K562 (cell line): ENCODE results near the gene ZNF821. TPM values are rescaled to one million over a fixed set of nuclear protein-coding genes. Genes with fewer than 3 reads are reported as not detected.
"Not testable (repeated sequence)": the region's sequence is repeated elsewhere in the genome, so short reads cannot be mapped to it uniquely, and the experiment has no call there.

ENCODE experiments used
- ATAC-seq: fragments of 200-7000 bp; cut with Tn5 transposase; 3 replicates; pipeline ENCODE4 v1.9.1; 2020; ENCODE audit warnings: moderate library complexity
- BruUV-seq: library from RNA; stranded (reverse); fragments of 400-500 nt; replicated peaks from 2 replicates; lab custom pipeline; 2021; lab: Mats Ljungman, UMichigan
- CTCF ChIA-PET: fragments of 300-600 bp; formaldehyde crosslinking; extraction: SDS; loops from one replicate; lab custom pipeline; 2021; ENCODE audit warnings: low intra/inter-chr PET ratio; lab: Yijun Ruan, JAX
- POLR2A ChIA-PET: fragments of 300-600, 350-650 bp; sonication (Branson Sonifier 250); formaldehyde crosslinking; extraction: SDS; loops from one replicate; lab custom pipeline; 2021; ENCODE audit warnings: antibody characterized with exemption, inconsistent platforms; lab: Yijun Ruan, JAX
- DNase-seq, 4 experiments: peaks; one replicate each; pipeline versions ENCODE4 v3.0.0 to v3.0.0-alpha.2; 2011 to 2018; ENCODE audit warnings: low spot score in 3 of 4, mixed read lengths in 3 of 4; ENCODE audit errors: extremely low read depth in 1 of 4
- FAIRE-seq: peaks from 2 replicates; lab custom pipeline; 2011; peaks lifted over from hg19 to GRCh38; lab: Jason Lieb, UNC
- H2AFZ ChIP-seq: 2 replicates; pipeline ENCODE4 v1.6.0; 2011; ENCODE audit warnings: low read depth, low read length, control low read depth, inconsistent platforms
- H3K27ac ChIP-seq: fragments of 200-600 bp; 3 replicates; pipeline ENCODE4 v1.8.0; 2011; ENCODE audit warnings: low read depth, mild to moderate bottlenecking, control low read depth, inconsistent platforms, low read length, moderate library complexity, mixed read lengths; ENCODE audit errors: extremely low read depth
- H3K27me3 ChIP-seq, 2 experiments: fragments of 300-600 bp in 1 of 2; 2 replicates in 1 of 2; 3 replicates in 1 of 2; pipeline versions ENCODE4 v1.6.0 to v1.8.0; 2011; ENCODE audit warnings: inconsistent platforms in 2 of 2, low read length in 2 of 2, mild to moderate bottlenecking in 1 of 2, mixed read lengths in 1 of 2, moderate library complexity in 1 of 2; ENCODE audit not compliant: control insufficient read depth in 2 of 2, insufficient read depth in 2 of 2
- H3K36me3 ChIP-seq: fragments of 300-600 bp; 3 replicates; pipeline ENCODE4 v1.8.0; 2011; ENCODE audit warnings: mild to moderate bottlenecking, low read length, inconsistent platforms; ENCODE audit not compliant: control insufficient read depth, insufficient read depth
- H3K4me1 ChIP-seq, 2 experiments: fragments of 200-600 bp in 1 of 2; replicated peaks in 1 of 2; 2 replicates in 1 of 2; 3 replicates in 1 of 2; pipeline versions ENCODE4 v1.5.1 to v1.8.0; 2011; ENCODE audit warnings: inconsistent platforms in 2 of 2, low read length in 2 of 2, mild to moderate bottlenecking in 1 of 2, mixed read lengths in 1 of 2, moderate library complexity in 1 of 2; ENCODE audit not compliant: control insufficient read depth in 2 of 2, insufficient read depth in 2 of 2
- H3K4me2 ChIP-seq: 2 replicates; pipeline ENCODE4 v1.6.1; 2011; ENCODE audit warnings: low read length, control low read depth, inconsistent platforms, mixed read lengths; ENCODE audit not compliant: insufficient read depth
- H3K4me3 ChIP-seq: fragments of 200-600 bp; sonication (generic), shearing (Covaris generic); 2 replicates; pipeline ENCODE4 v1.5.1; 2016; ENCODE audit warnings: control low read depth, inconsistent platforms
- H3K79me2 ChIP-seq: fragments of 200-600 bp; 3 replicates; pipeline ENCODE4 v1.8.0; 2011; ENCODE audit warnings: low read length, inconsistent platforms; ENCODE audit not compliant: control insufficient read depth, insufficient read depth
- H3K9ac ChIP-seq, 2 experiments: 2 replicates each; pipeline versions ENCODE4 v1.6.0 to v1.6.1; 2011; ENCODE audit warnings: low read depth in 2 of 2, low read length in 2 of 2, control low read depth in 1 of 2, inconsistent platforms in 1 of 2, mild to moderate bottlenecking in 1 of 2, mixed read lengths in 1 of 2; ENCODE audit not compliant: insufficient read depth in 1 of 2
- H3K9me1 ChIP-seq: one replicate; pipeline ENCODE4 v1.6.0; 2011; ENCODE audit warnings: inconsistent platforms, mild to moderate bottlenecking, low read length, moderate library complexity; ENCODE audit not compliant: control insufficient read depth, insufficient read depth
- H3K9me3 ChIP-seq: replicated peaks from 2 replicates; pipeline ENCODE4 v1.5.1; 2011; ENCODE audit warnings: low read depth, low read length, inconsistent platforms; ENCODE audit not compliant: control insufficient read depth, insufficient read depth
- H4K20me1 ChIP-seq: replicated peaks from 2 replicates; pipeline ENCODE4 v1.6.1; 2011; ENCODE audit warnings: low read length, inconsistent platforms, mixed read lengths; ENCODE audit not compliant: control insufficient read depth, insufficient read depth
- ADNP ChIP-seq: fragments of 200-800 bp; sonication (Bioruptor generic); IDR thresholded peaks from 2 replicates; pipeline ENCODE4 v1.6.1; 2016; ENCODE audit warnings: missing genetic modification characterization, missing compliant biosample characterization
- C11orf30 ChIP-seq: fragments of 450-650 bp; IDR thresholded peaks from 2 replicates; pipeline ENCODE4 v1.6.1; 2016; ENCODE audit warnings: low read depth, mild to moderate bottlenecking
- CEBPB ChIP-seq: fragments of 450-650 bp; IDR thresholded peaks from 2 replicates; pipeline ENCODE4 v1.6.1; 2016; ENCODE audit warnings: missing genetic modification characterization, missing compliant biosample characterization
- EGR1 ChIP-seq: fragments of 450-650 bp; conservative IDR thresholded peaks from 2 replicates; pipeline ENCODE4 v1.6.1; 2017; ENCODE audit warnings: mild to moderate bottlenecking
- KDM1A ChIP-seq, 2 experiments: fragments of 450-650 bp; IDR thresholded peaks; 2 replicates each; pipeline ENCODE4 v1.6.1; 2016; ENCODE audit warnings: mild to moderate bottlenecking in 2 of 2
- NFE2 ChIP-seq: IDR thresholded peaks from 2 replicates; pipeline ENCODE4 v1.6.1; 2014; ENCODE audit warnings: antibody characterized with exemption, low read depth
- ZNF316 ChIP-seq: fragments of 450-650 bp; IDR thresholded peaks from 2 replicates; pipeline ENCODE4 v1.6.1; 2016
- WGBS: fragments of 100-300 bp; shearing (Covaris generic); methylation state at CpG from one replicate; pipeline ENCODE4 v1.1.6; 2016; ENCODE audit warnings: low coverage, mixed read lengths; ENCODE audit not compliant: insufficient coverage; ENCODE audit errors: missing lambda C conversion rate; 5-methylcytosine and 5-hydroxymethylcytosine counted together
- in situ Hi-C: fragments of 300-500 bp; cut with MboI; formaldehyde crosslinking; loops from 4 replicates; pipeline ENCODE4 v1.15.0; 2018; ENCODE audit warnings: inconsistent platforms, mixed read lengths
- intact Hi-C: fragments of 100-400 bp; cut with micrococcal nuclease; formaldehyde crosslinking; loops from 2 replicates; pipeline ENCODE4 v1.14.2; 2022
- polyA plus RNA-seq, 8 experiments: library from polyadenylated mRNA; depleted of rRNA in 4 of 8; stranded (reverse) in 5 of 8; unstranded in 3 of 8; fragments of >200 nt; fragmentation: Nextera tagmentation in 2 of 8; fragmentation: Illumina TruSeq in 1 of 8; extraction: Ambion mirVana in 2 of 8; extraction: Trizol in 1 of 8; gene quantifications; 2 replicates each; pipeline versions ENCODE4 v1.2.1 to v1.2.3, GENCODE V29; 2011 to 2014; ENCODE audit warnings: inconsistent platforms in 1 of 8, missing spikeins in 1 of 8
- total RNA-seq, 7 experiments: library from RNA; depleted of rRNA in 6 of 7; stranded (reverse); fragments of >200 nt in 6 of 7; fragmentation: Illumina TruSeq in 2 of 7; extraction: Trizol in 2 of 7; gene quantifications; 2 replicates each; pipeline versions ENCODE4 v1.2.1 to v1.2.3, GENCODE V29; 2011 to 2021; ENCODE audit warnings: low replicate concordance in 1 of 7

ZNF821 gene
- total and polyA plus RNA-seq, 9 of the 15 experiments (the other 6 are each of a cell fraction or from before 2014, with no cell fraction given): 0.38 to 5.6 (median 3.6) TPM

DNA sequence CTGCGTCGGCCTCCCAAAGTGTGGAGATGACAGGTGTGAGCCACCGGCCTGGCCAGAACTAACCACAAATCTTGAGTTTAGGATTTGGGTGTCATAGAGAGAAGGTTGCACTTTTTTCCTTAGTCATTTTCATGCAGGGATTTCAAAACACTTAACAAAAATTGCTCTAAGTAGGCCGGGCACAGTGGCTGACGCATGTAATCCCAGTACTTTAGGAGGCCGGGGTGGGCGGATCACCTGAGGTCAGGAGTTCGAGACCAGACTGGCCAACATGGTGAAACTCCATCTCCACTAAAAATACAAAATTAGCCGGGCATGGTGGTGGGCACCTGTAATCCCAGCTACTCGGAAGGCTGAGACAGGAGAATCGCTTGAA, 73.8 kb downstream of the ZNF821 start:
- H3K4me3 ChIP-seq, BruUV-seq, H3K4me1 ChIP-seq, intact Hi-C loops, H3K9me3 ChIP-seq, H4K20me1 ChIP-seq, FAIRE-seq, H2AFZ ChIP-seq, H3K9me1 ChIP-seq, H3K27me3 ChIP-seq, in situ Hi-C loops, ATAC-seq, CTCF ChIA-PET: not testable (repeated sequence)
- DNase-seq: peak in 1 of 4 experiments; percentile 15
- peak overlapping the region; percentile 89 for H3K4me2 ChIP-seq
- peak overlapping the region; percentile 93; the same call in 2 of the 3 replicates for H3K27ac ChIP-seq
- peaks cover 12% of the 10 kb centered on the region; the same call in 2 of the 3 replicates for H3K36me3 ChIP-seq
- peak overlapping the region in 1 of 2 experiments; percentile 71; a peak in 1 of 4 replicates for H3K9ac ChIP-seq
- POLR2A ChIA-PET: interaction anchor here (2.0 to 3.3 kb wide), 2 partner anchors 14 to 19 kb away, joined by 7 to 17 read pairs; no protein-coding TSS in a partner anchor
- TF ChIP-seq KDM1A (IDR thresholded peaks at IDR 0.05) (peak; percentile 27 to 49; a peak in 2 of 4 replicates), CEBPB (tag) (peak; percentile 34; the same call in 1 of the 2 replicates), EGR1 (peak; percentile 34; the same call in 1 of the 2 replicates), C11orf30 (peak; percentile 21; the same call in 1 of the 2 replicates), ADNP (tag) (peak; percentile 48; the same call in 1 of the 2 replicates), NFE2 (peak; percentile 34; the same call in 1 of the 2 replicates), ZNF316 (0 out of 2 replicates have a peak, but pooled peaks have one; percentile 13)
- WGBS: 80% methylated on average over 11 of the region's 11 CpGs
- peaks cover 37% of the 10 kb centered on the region for H3K79me2 ChIP-seq

Other genes starting within 250 kb of the ZNF821 start
Only the 7 nearest of the 10 such genes appear.
- gene PHLPP2, start 159.5 kb downstream of the ZNF821 start, total RNA-seq (2014; rRNA removed): 1.9 and 2.5 TPM in 2 replicates
- gene PHLPP2, start 159.5 kb downstream of the ZNF821 start, total RNA-seq (2014; rRNA removed; fragmentation: Illumina TruSeq; extraction: Trizol): 2.6 and 2.7 TPM in 2 replicates
- 1.8 and 2.1 TPM in 2 replicates for gene PHLPP2, start 159.5 kb downstream of the ZNF821 start, total RNA-seq (2015; rRNA removed; fragmentation: Illumina TruSeq; extraction: Trizol)
- gene PHLPP2, start 159.5 kb downstream of the ZNF821 start, total RNA-seq (2021): 3.1 TPM in 2 replicates
- gene PHLPP2, start 159.5 kb downstream of the ZNF821 start, polyA plus RNA-seq (2011; rRNA removed): 4.6 and 7.1 TPM in 2 replicates
- 2.6 and 2.9 TPM in 2 replicates for gene PHLPP2, start 159.5 kb downstream of the ZNF821 start, polyA plus RNA-seq (2014; fragmentation: Illumina TruSeq; extraction: Trizol)
- 1 to 10 TPM in 1 of 2 experiments, under 1 TPM in 1; 0.60 to 1.3 TPM for gene PHLPP2, start 159.5 kb downstream of the ZNF821 start, polyA plus RNA-seq (2014; fragmentation: Nextera tagmentation; extraction: Ambion mirVana)
- gene PHLPP2, start 159.5 kb downstream of the ZNF821 start, polyA plus RNA-seq (2014; rRNA removed): 2.6 and 2.9 TPM in 2 replicates
- gene AP1G1, start 75.3 kb downstream of the ZNF821 start, total RNA-seq (2014; rRNA removed): 38.2 and 39.4 TPM in 2 replicates
- 42.0 and 48.3 TPM in 2 replicates for gene AP1G1, start 75.3 kb downstream of the ZNF821 start, total RNA-seq (2014; rRNA removed; fragmentation: Illumina TruSeq; extraction: Trizol)
- gene AP1G1, start 75.3 kb downstream of the ZNF821 start, total RNA-seq (2015; rRNA removed; fragmentation: Illumina TruSeq; extraction: Trizol): 42.1 and 43.4 TPM in 2 replicates
- 50.3 and 59.2 TPM in 2 replicates for gene AP1G1, start 75.3 kb downstream of the ZNF821 start, total RNA-seq (2021)
- gene AP1G1, start 75.3 kb downstream of the ZNF821 start, polyA plus RNA-seq (2011; rRNA removed): 56.9 and 61.2 TPM in 2 replicates
- 42.8 and 45.7 TPM in 2 replicates for gene AP1G1, start 75.3 kb downstream of the ZNF821 start, polyA plus RNA-seq (2014; fragmentation: Illumina TruSeq; extraction: Trizol)
- 10 to 100 TPM in 1 of 2 experiments, 1 to 10 TPM in 1; 7.0 to 13.6 TPM for gene AP1G1, start 75.3 kb downstream of the ZNF821 start, polyA plus RNA-seq (2014; fragmentation: Nextera tagmentation; extraction: Ambion mirVana)
- 25.4 and 26.8 TPM in 2 replicates for gene AP1G1, start 75.3 kb downstream of the ZNF821 start, polyA plus RNA-seq (2014; rRNA removed)
- gene ATXN1L, start 38.2 kb downstream of the ZNF821 start, total RNA-seq (2014; rRNA removed): 5.4 and 5.7 TPM in 2 replicates
- 8.2 and 9.1 TPM in 2 replicates for gene ATXN1L, start 38.2 kb downstream of the ZNF821 start, total RNA-seq (2014; rRNA removed; fragmentation: Illumina TruSeq; extraction: Trizol)
- 8.9 and 9.3 TPM in 2 replicates for gene ATXN1L, start 38.2 kb downstream of the ZNF821 start, total RNA-seq (2015; rRNA removed; fragmentation: Illumina TruSeq; extraction: Trizol)
- gene ATXN1L, start 38.2 kb downstream of the ZNF821 start, total RNA-seq (2021): 10.9 and 11.3 TPM in 2 replicates
- gene ATXN1L, start 38.2 kb downstream of the ZNF821 start, polyA plus RNA-seq (2011; rRNA removed): 10.2 and 10.5 TPM in 2 replicates
- 9.0 and 9.7 TPM in 2 replicates for gene ATXN1L, start 38.2 kb downstream of the ZNF821 start, polyA plus RNA-seq (2014; fragmentation: Illumina TruSeq; extraction: Trizol)
- gene ATXN1L, start 38.2 kb downstream of the ZNF821 start, polyA plus RNA-seq (2014; fragmentation: Nextera tagmentation; extraction: Ambion mirVana): 1 to 10 TPM; 1.4 to 2.4 TPM
- 8.3 and 10.6 TPM in 2 replicates for gene ATXN1L, start 38.2 kb downstream of the ZNF821 start, polyA plus RNA-seq (2014; rRNA removed)
- gene IST1, start 11.3 kb upstream of the ZNF821 start, total RNA-seq (2014; rRNA removed): 135 and 153 TPM in 2 replicates
- gene IST1, start 11.3 kb upstream of the ZNF821 start, total RNA-seq (2014; rRNA removed; fragmentation: Illumina TruSeq; extraction: Trizol): 188 and 204 TPM in 2 replicates
- gene IST1, start 11.3 kb upstream of the ZNF821 start, total RNA-seq (2015; rRNA removed; fragmentation: Illumina TruSeq; extraction: Trizol): 153 and 168 TPM in 2 replicates
- gene IST1, start 11.3 kb upstream of the ZNF821 start, total RNA-seq (2021): 149 and 170 TPM in 2 replicates
- 324 and 334 TPM in 2 replicates for gene IST1, start 11.3 kb upstream of the ZNF821 start, polyA plus RNA-seq (2011; rRNA removed)
- gene IST1, start 11.3 kb upstream of the ZNF821 start, polyA plus RNA-seq (2014; fragmentation: Illumina TruSeq; extraction: Trizol): 188 and 218 TPM in 2 replicates
- 100 to 1,000 TPM; 139 to 257 TPM for gene IST1, start 11.3 kb upstream of the ZNF821 start, polyA plus RNA-seq (2014; fragmentation: Nextera tagmentation; extraction: Ambion mirVana)
- 161 and 200 TPM in 2 replicates for gene IST1, start 11.3 kb upstream of the ZNF821 start, polyA plus RNA-seq (2014; rRNA removed)
- gene PKD1L3, start 116.2 kb upstream of the ZNF821 start, total RNA-seq (2014; rRNA removed): not detected in 2 replicates
- gene PKD1L3, start 116.2 kb upstream of the ZNF821 start, total RNA-seq (2014; rRNA removed; fragmentation: Illumina TruSeq; extraction: Trizol): not detected in 2 replicates
- gene PKD1L3, start 116.2 kb upstream of the ZNF821 start, total RNA-seq (2015; rRNA removed; fragmentation: Illumina TruSeq; extraction: Trizol): not detected in 2 replicates
- not detected in 2 replicates for gene PKD1L3, start 116.2 kb upstream of the ZNF821 start, total RNA-seq (2021)
- gene PKD1L3, start 116.2 kb upstream of the ZNF821 start, polyA plus RNA-seq (2011; rRNA removed): 0.01 TPM in 2 replicates
- 0.03 TPM in 1 of 2 replicates, not detected in the other for gene PKD1L3, start 116.2 kb upstream of the ZNF821 start, polyA plus RNA-seq (2014; fragmentation: Illumina TruSeq; extraction: Trizol)
- gene PKD1L3, start 116.2 kb upstream of the ZNF821 start, polyA plus RNA-seq (2014; fragmentation: Nextera tagmentation; extraction: Ambion mirVana): not detected
- not detected in 2 replicates for gene PKD1L3, start 116.2 kb upstream of the ZNF821 start, polyA plus RNA-seq (2014; rRNA removed)
- gene DHODH, start 124.6 kb upstream of the ZNF821 start, total RNA-seq (2014; rRNA removed): 12.7 and 15.9 TPM in 2 replicates
- gene DHODH, start 124.6 kb upstream of the ZNF821 start, total RNA-seq (2014; rRNA removed; fragmentation: Illumina TruSeq; extraction: Trizol): 17.5 and 19.9 TPM in 2 replicates
- 12.7 and 14.9 TPM in 2 replicates for gene DHODH, start 124.6 kb upstream of the ZNF821 start, total RNA-seq (2015; rRNA removed; fragmentation: Illumina TruSeq; extraction: Trizol)
- gene DHODH, start 124.6 kb upstream of the ZNF821 start, total RNA-seq (2021): 15.3 and 17.1 TPM in 2 replicates
- gene DHODH, start 124.6 kb upstream of the ZNF821 start, polyA plus RNA-seq (2011; rRNA removed): 9.9 and 12.2 TPM in 2 replicates
- gene DHODH, start 124.6 kb upstream of the ZNF821 start, polyA plus RNA-seq (2014; fragmentation: Illumina TruSeq; extraction: Trizol): 17.8 and 18.0 TPM in 2 replicates
- gene DHODH, start 124.6 kb upstream of the ZNF821 start, polyA plus RNA-seq (2014; fragmentation: Nextera tagmentation; extraction: Ambion mirVana): 1 to 10 TPM; 4.3 to 4.9 TPM
- gene DHODH, start 124.6 kb upstream of the ZNF821 start, polyA plus RNA-seq (2014; rRNA removed): 12.8 and 15.7 TPM in 2 replicates
- gene HP, start 170.3 kb upstream of the ZNF821 start, total RNA-seq (2014; rRNA removed): not detected in 2 replicates
- not detected in 2 replicates for gene HP, start 170.3 kb upstream of the ZNF821 start, total RNA-seq (2014; rRNA removed; fragmentation: Illumina TruSeq; extraction: Trizol)
- not detected in 2 replicates for gene HP, start 170.3 kb upstream of the ZNF821 start, total RNA-seq (2015; rRNA removed; fragmentation: Illumina TruSeq; extraction: Trizol)
- 8.0 and 8.7 TPM in 2 replicates for gene HP, start 170.3 kb upstream of the ZNF821 start, total RNA-seq (2021)
- not detected in 2 replicates for gene HP, start 170.3 kb upstream of the ZNF821 start, polyA plus RNA-seq (2011; rRNA removed)
- not detected in 2 replicates for gene HP, start 170.3 kb upstream of the ZNF821 start, polyA plus RNA-seq (2014; fragmentation: Illumina TruSeq; extraction: Trizol)
- under 1 TPM in 1 of 2 experiments, not detected in 1; 0.04 TPM for gene HP, start 170.3 kb upstream of the ZNF821 start, polyA plus RNA-seq (2014; fragmentation: Nextera tagmentation; extraction: Ambion mirVana)
- gene HP, start 170.3 kb upstream of the ZNF821 start, polyA plus RNA-seq (2014; rRNA removed): not detected in 2 replicates